B cell (primary cell): ENCODE data around the gene S100A4. TPM values are rescaled to one million over a fixed set of nuclear protein-coding genes. Genes with fewer than 3 reads are reported as not detected.

Experiments used
- ATAC-seq: fragments of 200-7000 bp; cut with Tn5 transposase; one replicate; pipeline ENCODE4 v1.10.0; 2021; ENCODE audit warnings: low read depth, mild to moderate bottlenecking, moderate number of reproducible peaks, moderate library complexity
- CTCF ChIA-PET: fragments of 350-600 bp; sonication (Branson Sonifier 250); formaldehyde crosslinking; loops from one replicate; lab custom pipeline; 2021; ENCODE audit warnings: antibody characterized with exemption, inconsistent platforms; lab: Charles Lee
- POLR2A ChIA-PET: fragments of 350-600 bp; sonication (Branson Sonifier 250); formaldehyde crosslinking; loops from one replicate; lab custom pipeline; 2021; ENCODE audit warnings: antibody characterized with exemption; lab: Charles Lee
- DNase-seq: peaks from one replicate; pipeline ENCODE4 v3.0.0; 2013
- H2AFZ ChIP-seq: 2 replicates; pipeline ENCODE4 v1.6.1; 2012; ENCODE audit warnings: mild to moderate bottlenecking, low read depth, low read length; ENCODE audit not compliant: insufficient read depth, poor library complexity, severe bottlenecking
- H3K27ac ChIP-seq, 2 donors: 1 replicate in 1 of 2; 2 replicates in 1 of 2; pipeline ENCODE4 v1.5.1; 2012 to 2013; ENCODE audit warnings: low read length in 2 of 2, mild to moderate bottlenecking in 2 of 2, moderate library complexity in 1 of 2
- H3K27me3 ChIP-seq, 4 experiments: fragments of 200-600 bp in 1 of 4; sonication (generic) in 1 of 4; replicated peaks in 1 of 4; 1 replicate in 2 of 4; 2 replicates in 2 of 4; pipeline versions ENCODE4 v1.6.1 to v1.7.0; 2013 to 2016; ENCODE audit warnings: low read length in 3 of 4, mild to moderate bottlenecking in 2 of 4, mixed read lengths in 1 of 4, moderate library complexity in 1 of 4; ENCODE audit not compliant: insufficient read depth in 4 of 4, control insufficient read depth in 3 of 4; ENCODE audit errors: control extremely low read depth in 1 of 4
- H3K36me3 ChIP-seq, 2 experiments: replicated peaks in 1 of 2; 1 replicate in 1 of 2; 2 replicates in 1 of 2; pipeline versions ENCODE4 v1.6.1 to v1.7.1; 2013; ENCODE audit warnings: low read length in 1 of 2; ENCODE audit not compliant: insufficient read depth in 2 of 2, control insufficient read depth in 1 of 2; ENCODE audit errors: control extremely low read depth in 1 of 2, extremely low read depth in 1 of 2
- H3K4me1 ChIP-seq, 2 donors: fragments of 200-600 bp in 1 of 2; sonication (generic) in 1 of 2; 1 replicate in 1 of 2; 2 replicates in 1 of 2; pipeline versions ENCODE4 v1.5.1 to v1.6.1; 2013 to 2017; ENCODE audit warnings: low read length in 2 of 2; ENCODE audit not compliant: control insufficient read depth in 2 of 2, insufficient read depth in 2 of 2
- H3K4me2 ChIP-seq: replicated peaks from 2 replicates; pipeline ENCODE3; 2012; ENCODE audit warnings: mild to moderate bottlenecking, low read depth, low read length; ENCODE audit not compliant: poor library complexity, severe bottlenecking
- H3K4me3 ChIP-seq, 5 experiments: fragments of 200-600 bp in 1 of 5; sonication (generic) in 1 of 5; 1 replicate in 3 of 5; 2 replicates in 2 of 5; pipeline versions ENCODE4 v1.5.1 to v1.7.0; 2011 to 2016; ENCODE audit warnings: low read length in 4 of 5, mild to moderate bottlenecking in 4 of 5, low read depth in 2 of 5, control low read depth in 1 of 5, moderate library complexity in 1 of 5; ENCODE audit not compliant: insufficient read depth in 1 of 5; ENCODE audit errors: control extremely low read depth in 1 of 5, extremely low read depth in 1 of 5
- H3K79me2 ChIP-seq: fragments of 200-600 bp; sonication (generic); one replicate; pipeline ENCODE4 v1.6.0; 2016; ENCODE audit warnings: low read length; ENCODE audit not compliant: control insufficient read depth, insufficient read depth
- H3K9ac ChIP-seq: fragments of 200-600 bp; sonication (generic); 2 replicates; pipeline ENCODE4 v1.6.1; 2017; ENCODE audit warnings: mild to moderate bottlenecking, low read length, moderate library complexity
- H3K9me3 ChIP-seq, 3 donors: one replicate each; pipeline versions ENCODE4 v1.6.1 to v1.7.1; 2013; ENCODE audit warnings: low read length in 2 of 3; ENCODE audit not compliant: control insufficient read depth in 2 of 3, insufficient read depth in 1 of 3; ENCODE audit errors: control extremely low read depth in 1 of 3
- H4K20me1 ChIP-seq: 2 replicates; pipeline ENCODE4 v1.6.0; 2012; ENCODE audit warnings: mild to moderate bottlenecking, low read length; ENCODE audit not compliant: insufficient read depth, control insufficient read depth, poor library complexity, severe bottlenecking
- H3K27ac Mint-ChIP-seq: one replicate; pipeline ENCODE4 v1.8.0; 2021; ENCODE audit warnings: mixed read lengths
- H3K27me3 Mint-ChIP-seq: one replicate; pipeline ENCODE4 v1.8.0; 2021; ENCODE audit warnings: mixed read lengths
- H3K4me1 Mint-ChIP-seq: one replicate; pipeline ENCODE4 v1.8.0; 2021; ENCODE audit warnings: mixed read lengths
- H3K4me3 Mint-ChIP-seq: one replicate; pipeline ENCODE4 v1.8.0; 2021; ENCODE audit warnings: mixed read lengths
- H3K9me3 Mint-ChIP-seq: one replicate; pipeline ENCODE4 v1.8.0; 2022; ENCODE audit warnings: mixed read lengths; ENCODE audit not compliant: insufficient read depth
- CTCF ChIP-seq: fragments of 200-600 bp; IDR thresholded peaks from one replicate; pipeline ENCODE4 v1.8.0; 2022; ENCODE audit warnings: antibody characterized with exemption, mild to moderate bottlenecking
- EZH2 ChIP-seq: IDR thresholded peaks from 2 replicates; pipeline ENCODE4 v1.6.1; 2012; ENCODE audit warnings: borderline replicate concordance, low read depth, mild to moderate bottlenecking, moderate library complexity, low read length; ENCODE audit not compliant: insufficient read depth, poor library complexity, severe bottlenecking
- WGBS: methylation state at CpG from one replicate; pipeline ENCODE4 v1.1.5; 2013; ENCODE audit warnings: missing lambda C conversion rate; ENCODE audit not compliant: insufficient coverage; 5-methylcytosine and 5-hydroxymethylcytosine counted together
- intact Hi-C: fragments of 100-400 bp; cut with micrococcal nuclease; formaldehyde crosslinking; loops from one replicate; pipeline ENCODE4 v1.10.0; 2022
- polyA minus RNA-seq: library from RNA; depleted of rRNA, polyadenylated mRNA; stranded (reverse); fragments of >200 nt; gene quantifications from 2 replicates; pipeline ENCODE4 v1.2.3, GENCODE V29; 2012
- polyA plus RNA-seq: library from polyadenylated mRNA; depleted of rRNA; stranded (reverse); fragments of >200 nt; gene quantifications from 2 replicates; pipeline ENCODE4 v1.2.3, GENCODE V29; 2012
- total RNA-seq, 2 donors: library from RNA; stranded (reverse); fragments of 120-200 nt in 1 of 2; gene quantifications; 1 replicate in 1 of 2; 2 replicates in 1 of 2; pipeline versions ENCODE4 v1.2.3 to v1.2.4, GENCODE V29; 2013 to 2022

Gene S100A4
- total RNA-seq (58.0 and 62.7 TPM in 2 replicates), polyA plus RNA-seq (121 and 150 TPM in 2 replicates), polyA minus RNA-seq (26.1 and 31.8 TPM in 2 replicates)
- 91.7 TPM for total RNA-seq (2013)

- H3K27ac ChIP-seq = peak within 1 kb of the TSS; percentile 70 to 82
- no peaks in the 10 kb centered on the region for H3K79me2 ChIP-seq
- H4K20me1 ChIP-seq = no peaks in the 10 kb centered on the region
- peak within 1 kb of the TSS; percentile 55 for H3K9ac ChIP-seq
- ATAC-seq = peak; percentile 77
- peak within 1 kb of the TSS; percentile 33 to 80 (median 49) for H3K4me3 ChIP-seq
- Mint-ChIP-seq H3K4me1 (peaks cover 53% of the 10 kb centered on the region), H3K4me3 (peak within 1 kb of the TSS; percentile 90), H3K9me3 (no peaks in the 10 kb centered on the region), H3K27me3 (no peaks in the 10 kb centered on the region), H3K27ac (peak within 1 kb of the TSS; percentile 96)
- intact Hi-C loops = loop anchor here (1.0 to 2.0 kb wide), 2 partner anchors 9 to 19 kb away; partner anchors contain the start of gene S100A2
- TF ChIP-seq EZH2 = no peak
- no peak for TF ChIP-seq CTCF
- ChIA-PET CTCF (interaction anchor here (0.7 to 7.5 kb wide), 10 partner anchors 9 to 441 kb away, joined by 3 to 59 read pairs (median 6); partner anchors contain the start of genes RAB13, S100A2 and S100A6), POLR2A (interaction anchor here (0.6 to 2.3 kb wide), 6 partner anchors 10 to 135 kb away, joined by 3 to 20 read pairs (median 7); partner anchors contain the start of genes CHTOP, S100A2 and S100A6)
- WGBS = 7% methylated on average over 16 of the region's 19 CpGs
- peak; percentile 55 for DNase-seq
- H3K9me3 ChIP-seq = peaks cover 0 to 10% (median 0%) of the 10 kb centered on the region in 3 donors
- H3K4me1 ChIP-seq = peaks cover 36 to 42% of the 10 kb centered on the region in 2 donors
- H3K27me3 ChIP-seq = peaks cover 0 to 5% (median 0%) of the 10 kb centered on the region in 4 experiments
- H2AFZ ChIP-seq = peak within 1 kb of the TSS; percentile 77
- peaks cover 0 to 2% of the 10 kb centered on the region in 2 experiments for H3K36me3 ChIP-seq
- peak within 1 kb of the TSS; percentile 75 for H3K4me2 ChIP-seq
These were observed at the start of gene S100A4 for GRCh38 chr1:153545067-153546055. TSS of gene S100A4 (minus strand) at chr1:153545806. CDS start at chr1:153544794, 1,012 bp downstream.
